Measurements from ENCODE around the gene ST7L.

ST7L gene

GRCh38 chr1:112520166-112520565 is 98.8 kb downstream of the ST7L start:
- in situ Hi-C loops (cut with HindIII; ENCODE audit: low sequenced_read_pairs) = no loop called here

DNA sequence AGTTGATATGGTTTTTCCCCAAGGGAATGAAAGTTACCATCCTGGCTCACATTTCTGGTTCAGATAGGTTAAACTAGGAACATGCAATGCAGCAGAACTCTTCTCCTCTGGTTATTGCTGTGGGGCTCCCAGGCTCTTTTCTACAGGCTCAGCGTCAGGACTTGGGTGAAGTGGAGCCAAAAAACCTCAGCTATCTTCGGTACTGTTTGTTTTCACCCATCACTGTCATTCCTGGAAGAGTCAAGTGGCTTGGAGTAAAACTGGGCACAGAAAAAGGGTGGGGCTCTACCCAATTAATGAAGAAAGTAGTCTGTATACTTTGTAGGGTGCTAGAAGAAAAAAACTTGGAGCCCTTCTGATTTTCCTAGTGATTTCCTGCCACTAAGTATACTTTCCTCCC is 100.8 kb downstream of the ST7L start:
- in situ Hi-C loops (cut with HindIII; ENCODE audit: low sequenced_read_pairs) = no loop called here

GRCh38 chr1:112517646-112518045 is 101.3 kb downstream of the ST7L start:
- in situ Hi-C loops (cut with HindIII; ENCODE audit: low sequenced_read_pairs) = no loop called here

DNA sequence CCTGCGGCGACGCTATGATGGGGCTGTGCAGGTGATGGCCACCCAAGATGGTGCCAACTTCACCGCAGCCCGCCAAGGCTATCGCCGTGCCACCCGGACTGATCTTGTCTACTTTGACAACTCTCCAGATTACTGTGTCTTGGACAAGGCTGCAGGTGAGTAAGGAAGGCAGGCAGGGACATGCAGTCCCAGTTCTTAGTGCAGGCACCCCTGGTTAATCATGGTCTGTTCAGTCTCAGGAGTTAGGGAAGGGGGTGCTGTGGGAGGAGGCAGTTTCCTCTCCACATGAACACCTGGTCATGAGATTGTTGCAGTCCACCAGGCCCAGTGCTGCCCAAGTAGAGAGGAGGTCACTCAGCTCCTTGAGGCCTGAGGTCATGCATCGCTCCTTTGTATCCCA is 101.7 kb downstream of the ST7L start:
- in situ Hi-C loops (cut with HindIII; ENCODE audit: low sequenced_read_pairs) = no loop called here

DNA sequence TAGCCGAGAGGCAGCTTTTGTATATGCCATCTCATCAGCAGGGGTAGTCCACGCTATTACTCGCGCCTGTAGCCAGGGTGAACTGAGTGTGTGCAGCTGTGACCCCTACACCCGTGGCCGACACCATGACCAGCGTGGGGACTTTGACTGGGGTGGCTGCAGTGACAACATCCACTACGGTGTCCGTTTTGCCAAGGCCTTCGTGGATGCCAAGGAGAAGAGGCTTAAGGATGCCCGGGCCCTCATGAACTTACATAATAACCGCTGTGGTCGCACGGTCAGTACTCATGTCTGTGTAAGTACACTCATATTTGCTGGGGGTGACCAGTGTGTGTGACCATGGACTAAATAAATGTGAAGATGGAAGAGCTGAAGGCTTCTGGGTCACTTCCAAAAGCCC is 102.8 kb downstream of the ST7L start:
- in situ Hi-C loops (cut with HindIII; ENCODE audit: low sequenced_read_pairs) = no loop called here

GRCh38 chr1:112515311-112516009 is 103.5 kb downstream of the ST7L start:
- in situ Hi-C loops (cut with HindIII; ENCODE audit: low sequenced_read_pairs) = no loop called here

GRCh38 chr1:112514901-112515300 is 104.0 kb downstream of the ST7L start:
- in situ Hi-C loops (cut with HindIII; ENCODE audit: low sequenced_read_pairs) = no loop called here

DNA sequence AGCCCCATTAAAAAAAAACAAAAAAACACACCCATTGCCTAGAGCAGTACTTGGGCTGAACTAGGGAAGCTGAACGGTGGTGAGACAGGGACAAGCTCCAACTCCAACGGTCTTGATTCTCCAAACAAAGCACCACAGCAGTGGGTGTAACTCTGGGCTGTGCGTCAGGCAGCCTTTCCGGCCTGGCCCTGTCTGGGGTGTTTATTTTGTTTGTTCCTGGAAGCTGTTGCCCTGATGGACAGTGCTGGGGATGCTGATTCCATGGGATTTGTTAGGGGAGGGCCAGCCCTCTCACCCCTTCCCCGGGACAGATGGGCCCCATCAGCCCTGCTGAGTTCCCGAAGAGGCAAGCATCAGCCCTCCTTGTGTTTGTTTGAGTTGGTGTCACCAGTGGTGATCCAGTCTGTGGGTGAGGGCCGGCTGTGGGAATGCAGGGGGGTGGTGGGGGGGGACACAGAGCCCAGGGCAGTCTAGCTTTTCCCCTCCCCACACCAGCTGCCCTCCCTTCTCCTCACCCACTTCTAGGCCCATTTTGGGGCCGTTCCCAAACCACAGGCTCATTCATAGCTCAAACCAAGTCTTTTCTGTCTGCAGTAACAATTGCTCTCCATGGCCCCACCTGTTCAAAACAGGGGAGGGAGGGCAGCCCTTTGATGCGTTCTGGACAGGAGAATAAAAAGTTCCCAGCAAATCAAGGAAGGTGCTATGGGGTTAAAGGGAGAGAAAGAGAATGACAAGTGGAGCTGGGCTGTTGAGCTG is 105.7 kb downstream of the ST7L start:
- in situ Hi-C loops (cut with HindIII; ENCODE audit: low sequenced_read_pairs) = no loop called here

- in situ Hi-C loops (cut with HindIII; ENCODE audit: low sequenced_read_pairs) = no loop called here
These were observed 107.0 kb downstream of the ST7L start for GRCh38 chr1:112511897-112512296.

DNA sequence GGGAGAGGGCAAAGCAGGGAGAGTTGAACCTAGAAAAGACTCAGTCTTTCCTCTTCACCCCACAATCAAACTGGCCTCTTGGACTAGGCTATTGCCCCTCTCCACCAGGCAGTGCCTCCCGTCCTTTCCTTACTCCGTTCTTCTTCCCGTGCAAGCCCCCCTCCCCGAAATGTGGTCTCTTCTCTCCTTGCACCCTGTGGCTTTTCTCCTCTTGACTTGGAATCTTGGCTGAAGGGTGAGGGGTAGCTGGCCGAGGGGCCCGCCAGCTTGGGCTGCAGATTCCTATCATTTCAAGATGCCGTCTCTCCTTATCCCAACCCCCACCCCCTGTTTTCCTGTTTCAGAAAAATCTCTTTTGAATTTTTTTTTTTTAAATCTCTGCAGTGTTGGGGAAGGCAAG is 108.6 kb downstream of the ST7L start:
- in situ Hi-C loops (cut with HindIII; ENCODE audit: low sequenced_read_pairs) = no loop called here

DNA sequence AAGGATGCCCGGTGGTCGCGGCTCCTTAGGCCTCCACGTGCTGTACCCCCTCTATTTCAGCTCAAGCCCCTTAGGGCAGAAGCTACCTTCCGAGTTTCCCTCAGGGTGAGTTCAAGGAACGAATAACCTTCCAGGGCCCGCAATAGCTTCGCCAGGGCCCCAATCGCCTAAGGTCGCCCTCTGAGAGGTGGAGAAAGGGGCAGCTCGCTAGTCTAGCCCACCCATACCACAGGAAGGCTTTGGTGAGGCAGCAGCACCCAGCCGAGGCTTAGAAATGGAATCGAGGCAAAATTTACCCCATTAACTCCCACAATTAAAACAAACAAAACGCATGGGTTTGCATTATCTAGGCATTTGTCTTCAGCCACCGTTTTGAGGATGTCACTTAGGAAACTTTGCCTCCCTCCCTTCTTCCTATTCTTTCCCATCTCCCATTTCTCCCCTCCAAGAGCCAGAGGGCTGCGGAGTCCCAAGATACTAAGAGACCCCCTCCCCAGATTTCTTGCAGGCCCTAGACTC is 109.2 kb downstream of the ST7L start:
- in situ Hi-C loops (cut with HindIII; ENCODE audit: low sequenced_read_pairs) = no loop called here

- in situ Hi-C loops (cut with HindIII; ENCODE audit: low sequenced_read_pairs) = no loop called here
These were observed 109.8 kb downstream of the ST7L start for GRCh38 chr1:112509005-112509659.

DNA sequence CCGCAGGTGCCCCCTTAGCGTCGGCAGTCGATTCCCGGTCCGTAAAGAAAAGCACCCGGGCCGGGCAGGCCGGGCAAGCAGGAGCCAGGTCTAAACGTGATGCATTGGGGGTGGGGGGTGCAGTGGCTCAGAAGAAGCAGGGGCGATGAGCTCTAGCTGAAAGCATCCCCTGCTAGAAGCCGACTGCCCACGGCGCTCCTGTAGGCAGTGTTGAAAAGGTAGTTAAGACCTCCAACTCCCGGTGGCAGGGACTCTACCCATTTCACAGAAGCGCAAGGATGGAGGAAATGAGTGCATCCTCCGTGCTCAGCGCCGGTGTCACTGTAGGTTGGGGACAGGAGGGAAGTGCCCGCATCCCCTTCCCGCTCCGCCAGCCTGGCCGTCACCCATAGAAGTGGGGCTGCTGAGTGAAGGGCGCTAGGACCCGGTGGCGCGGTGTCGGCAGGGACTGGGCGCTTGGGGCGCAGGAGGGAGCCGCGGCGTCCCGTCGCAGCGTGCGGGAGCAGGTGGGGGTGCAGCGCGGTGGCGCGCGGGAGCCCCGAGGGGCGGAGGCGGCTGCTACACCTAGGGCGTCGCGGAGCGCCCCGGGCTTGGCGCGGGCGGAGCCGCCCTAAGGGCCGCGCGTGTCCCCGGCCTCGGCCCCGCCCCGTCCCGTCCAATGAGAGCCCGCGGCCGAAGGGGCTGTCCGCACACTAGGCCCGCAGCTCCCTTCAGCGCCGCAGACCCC is 110.5 kb downstream of the ST7L start, which contains the start of gene WNT2B:
Gene WNT2B, plus strand, starts transcription at position 688 of the 727 bp plus-strand sequence. CDS start 298 bp downstream, outside the sequence.
- in situ Hi-C loops (cut with HindIII; ENCODE audit: low sequenced_read_pairs) = no loop called here

GRCh38 chr1:112507921-112508277 is 111.0 kb downstream of the ST7L start:
- in situ Hi-C loops (cut with HindIII; ENCODE audit: low sequenced_read_pairs) = no loop called here

DNA sequence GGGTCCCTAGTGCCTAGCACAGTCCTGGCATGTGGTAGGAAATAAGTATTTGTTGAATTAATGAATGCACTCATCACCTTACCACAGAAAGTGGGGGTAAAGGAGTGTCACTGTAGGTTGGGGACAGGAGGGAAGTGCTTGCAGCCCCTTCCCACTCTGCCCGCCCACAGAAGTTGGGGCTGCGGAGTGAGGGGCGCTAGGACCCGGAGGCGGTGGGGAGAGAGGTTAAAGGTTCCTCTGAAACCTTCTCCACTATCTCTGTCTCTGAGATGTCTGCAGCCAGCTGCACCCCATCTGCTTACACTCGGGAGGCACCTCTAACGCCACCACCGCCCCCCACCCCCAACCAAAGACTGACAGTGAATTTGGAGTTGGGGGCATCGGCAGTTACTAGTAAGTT is 111.6 kb downstream of the ST7L start:
- in situ Hi-C loops (cut with HindIII; ENCODE audit: low sequenced_read_pairs) = no loop called here

GRCh38 chr1:112506731-112507130 is 112.2 kb downstream of the ST7L start:
- in situ Hi-C loops (cut with HindIII; ENCODE audit: low sequenced_read_pairs) = no loop called here

DNA sequence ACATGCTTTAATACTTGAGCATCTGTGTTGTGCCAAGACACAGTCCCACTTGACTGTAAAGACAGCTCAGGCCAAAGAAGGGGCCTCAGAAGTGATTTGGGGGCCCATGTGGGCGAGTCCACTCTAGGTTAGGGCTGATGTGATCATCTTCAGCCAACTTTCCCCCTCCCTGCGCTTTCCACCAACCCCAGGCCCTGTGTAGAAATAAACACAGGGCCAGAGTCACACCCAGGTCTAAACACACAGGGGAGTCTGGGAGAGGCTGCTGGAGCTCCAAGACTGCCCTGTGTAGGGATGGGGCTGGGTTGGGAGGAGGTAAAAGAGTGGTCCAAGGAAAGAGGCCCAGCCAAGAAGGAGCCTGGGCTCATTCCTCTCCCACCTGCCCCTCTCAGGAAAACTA is 112.6 kb downstream of the ST7L start:
- in situ Hi-C loops (cut with HindIII; ENCODE audit: low sequenced_read_pairs) = no loop called here

DNA sequence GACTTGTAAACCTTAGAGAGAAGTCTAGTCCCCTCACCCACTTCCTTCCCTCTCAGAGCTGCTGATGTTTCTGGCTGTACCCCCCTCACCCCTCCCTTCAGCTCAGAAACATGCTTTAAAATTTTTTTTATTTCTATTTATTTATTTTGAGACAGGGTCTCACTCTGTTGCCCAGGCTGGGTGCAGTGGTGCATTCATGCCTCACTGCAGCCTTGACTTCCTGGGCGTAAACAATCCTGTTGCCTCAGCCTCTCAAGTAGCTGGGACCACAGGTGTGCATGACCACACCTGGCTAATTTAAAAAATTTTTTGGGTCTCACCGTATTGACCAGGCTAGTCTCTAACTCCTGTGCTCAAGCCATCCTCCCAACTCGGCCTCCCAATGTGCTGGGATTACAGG is 113.1 kb downstream of the ST7L start:
- in situ Hi-C loops (cut with HindIII; ENCODE audit: low sequenced_read_pairs) = no loop called here

DNA sequence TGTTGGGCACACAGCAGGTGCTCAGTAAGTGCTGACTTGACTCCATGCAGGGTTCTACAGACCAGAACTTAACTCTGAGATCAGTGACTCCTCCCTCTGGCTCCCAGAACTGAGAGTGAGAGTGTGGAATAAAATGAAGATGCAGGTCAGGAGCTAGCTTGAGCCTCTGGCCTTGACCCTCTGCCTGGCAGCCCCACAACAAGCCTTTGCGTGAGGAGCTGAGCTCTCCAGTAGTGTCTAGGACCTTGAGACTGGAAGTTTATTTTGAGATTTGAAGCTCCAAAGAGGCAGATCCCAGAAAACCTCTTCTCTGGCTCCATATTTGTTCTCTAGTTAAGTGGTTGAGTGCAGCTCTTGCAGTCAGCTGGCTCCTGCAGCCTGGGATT is 113.5 kb downstream of the ST7L start:
- in situ Hi-C loops (cut with HindIII; ENCODE audit: low sequenced_read_pairs) = no loop called here

- in situ Hi-C loops (cut with HindIII; ENCODE audit: low sequenced_read_pairs) = no loop called here
These were observed 114.1 kb downstream of the ST7L start for GRCh38 chr1:112504661-112505399.
